HG03571 (cell line): ENCODE data around the gene ANGPTL2.

ENCODE experiments used
- ATAC-seq: cut with Tn5 transposase; IDR thresholded peaks from one replicate; pipeline ENCODE4 v1.9.1; 2021; ENCODE audit not compliant: unreplicated experiment

Gene ANGPTL2

GRCh38 chr9:127079446-127080140 lies 42.8 kb downstream of the ANGPTL2 start:
- no peak for ATAC-seq

- no peak for ATAC-seq
These were observed 43.4 kb downstream of the ANGPTL2 start for GRCh38 chr9:127078988-127079387.

- ATAC-seq, result no peak
These were observed 44.1 kb downstream of the ANGPTL2 start for GRCh38 chr9:127078336-127078735.

- no peak for ATAC-seq
These were observed 44.8 kb downstream of the ANGPTL2 start for GRCh38 chr9:127077644-127077946.

GRCh38 chr9:127076860-127077643 lies 45.4 kb downstream of the ANGPTL2 start:
- ATAC-seq, result no peak

GRCh38 chr9:127075624-127076372 lies 46.6 kb downstream of the ANGPTL2 start:
- ATAC-seq, result no peak

GRCh38 chr9:127074561-127075548 lies 47.6 kb downstream of the ANGPTL2 start:
- ATAC-seq, result no peak

GRCh38 chr9:127067603-127068220 lies 54.7 kb downstream of the ANGPTL2 start:
- ATAC-seq, result no peak

GRCh38 chr9:127066851-127067136 lies 55.6 kb downstream of the ANGPTL2 start:
- ATAC-seq, result no peak

GRCh38 chr9:127066060-127066850 lies 56.2 kb downstream of the ANGPTL2 start:
- ATAC-seq, result no peak

GRCh38 chr9:127065592-127065991 lies 56.8 kb downstream of the ANGPTL2 start:
- no peak for ATAC-seq

- ATAC-seq, result no peak
These were observed 58.1 kb downstream of the ANGPTL2 start for GRCh38 chr9:127064335-127064734.

- no peak for ATAC-seq
These were observed 61.0 kb downstream of the ANGPTL2 start for GRCh38 chr9:127061411-127061810.

- no peak for ATAC-seq
These were observed 62.6 kb downstream of the ANGPTL2 start for GRCh38 chr9:127059765-127060361.

GRCh38 chr9:127059030-127059429 lies 63.4 kb downstream of the ANGPTL2 start:
- no peak for ATAC-seq

- no peak for ATAC-seq
These were observed 63.8 kb downstream of the ANGPTL2 start for GRCh38 chr9:127058645-127059021.

- no peak for ATAC-seq
These were observed 64.3 kb downstream of the ANGPTL2 start for GRCh38 chr9:127058011-127058644.

GRCh38 chr9:127056446-127056845 lies 66.0 kb downstream of the ANGPTL2 start:
- no peak for ATAC-seq
